ENCODE results near the gene GALNT18. TPM values are rescaled to one million over a fixed set of nuclear protein-coding genes. Genes with fewer than 3 reads are reported as not detected.

Gene GALNT18
- polyA plus RNA-seq, 4 donors, result 22.2 to 35.0 (median 29.4) TPM

GRCh38 chr11:11570823-11571222, 51.0 kb downstream of the GALNT18 start:
- DNase-seq (ENCODE audit: low read depth in 4 of 4, low spot score in 2 of 4), result no peak

DNA sequence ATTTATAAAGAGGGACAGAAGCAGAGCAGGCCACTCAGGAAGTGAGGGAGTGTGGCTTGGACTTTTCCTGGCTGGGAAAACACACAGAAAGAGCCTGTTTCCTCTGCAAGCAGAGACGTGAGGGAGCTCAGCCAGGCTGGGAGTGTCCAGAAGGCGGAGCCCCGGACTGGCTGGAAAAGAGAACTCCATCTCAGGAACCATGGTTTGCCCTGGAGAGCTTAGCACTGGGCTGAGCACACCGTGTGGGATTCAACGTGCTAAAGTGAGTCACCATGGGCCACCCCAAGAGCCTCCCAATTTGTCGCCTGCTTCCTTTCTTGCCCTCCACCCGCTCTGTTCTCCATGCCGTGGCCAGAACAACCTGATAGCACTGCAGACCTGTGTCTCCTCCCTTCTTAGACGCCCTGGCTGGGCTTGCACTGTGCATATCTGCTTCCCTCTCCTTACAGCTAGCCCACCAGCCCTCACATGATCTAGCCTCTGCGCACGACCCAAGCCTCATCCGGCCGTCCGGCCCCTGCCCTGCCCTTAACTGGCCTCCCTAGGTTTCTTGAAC, 51.8 kb downstream of the GALNT18 start:
- no peak for DNase-seq (ENCODE audit: low read depth in 4 of 4, low spot score in 2 of 4)

GRCh38 chr11:11568651-11569229, 53.1 kb downstream of the GALNT18 start:
- no peak for DNase-seq (ENCODE audit: low read depth in 4 of 4, low spot score in 2 of 4)

GRCh38 chr11:11567936-11568650, 53.7 kb downstream of the GALNT18 start:
- DNase-seq (ENCODE audit: low read depth in 4 of 4, low spot score in 2 of 4), result no peak

DNA sequence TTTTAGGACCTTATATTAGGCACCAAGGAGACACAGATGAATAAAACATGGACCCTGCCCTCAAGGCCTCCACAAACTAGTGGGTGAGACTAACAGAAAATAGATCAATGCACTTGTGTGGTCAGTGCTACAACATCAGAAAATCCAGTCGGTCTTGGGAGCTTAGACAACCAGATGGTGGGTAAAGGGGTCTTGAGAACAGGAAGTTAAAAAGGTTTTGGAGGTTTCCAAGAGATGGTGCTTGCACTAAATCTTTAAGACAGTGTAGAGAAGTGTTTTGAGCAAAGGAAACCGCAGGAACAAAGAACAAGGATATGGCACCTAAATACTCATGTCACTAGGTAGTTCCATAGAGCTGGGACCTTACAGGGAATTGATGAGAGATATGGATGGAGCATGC, 56.2 kb downstream of the GALNT18 start:
- no peak for DNase-seq (ENCODE audit: low read depth in 4 of 4, low spot score in 2 of 4)

GRCh38 chr11:11563200-11563975, 58.4 kb downstream of the GALNT18 start:
- DNase-seq (ENCODE audit: low read depth in 4 of 4, low spot score in 2 of 4), result no peak

GRCh38 chr11:11561991-11562390, 59.8 kb downstream of the GALNT18 start:
- DNase-seq (ENCODE audit: low read depth in 4 of 4, low spot score in 2 of 4), result no peak

GRCh38 chr11:11558826-11559225, 63.0 kb downstream of the GALNT18 start:
- no peak for DNase-seq (ENCODE audit: low read depth in 4 of 4, low spot score in 2 of 4)

DNA sequence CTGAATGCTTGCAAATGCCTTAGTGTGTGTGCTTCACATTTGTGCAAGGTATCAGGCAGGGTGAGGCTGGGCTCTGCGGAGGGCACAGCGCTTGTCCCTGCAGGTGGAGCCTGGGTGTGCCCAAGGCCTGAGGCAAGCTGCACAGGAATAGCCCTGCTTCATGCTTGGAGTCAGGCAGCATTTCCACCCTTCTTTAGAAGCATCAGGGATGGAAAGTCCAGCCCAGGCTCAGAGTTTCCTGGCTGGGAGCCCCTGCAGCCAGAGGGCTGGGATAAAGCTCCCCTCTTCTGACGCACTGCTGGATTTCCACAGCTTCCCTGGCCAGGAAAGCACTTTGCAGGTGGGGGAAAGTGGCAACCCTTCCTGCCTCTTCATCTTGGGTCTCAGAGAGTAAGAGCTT, 63.4 kb downstream of the GALNT18 start:
- DNase-seq (ENCODE audit: low read depth in 4 of 4, low spot score in 2 of 4), result no peak

DNA sequence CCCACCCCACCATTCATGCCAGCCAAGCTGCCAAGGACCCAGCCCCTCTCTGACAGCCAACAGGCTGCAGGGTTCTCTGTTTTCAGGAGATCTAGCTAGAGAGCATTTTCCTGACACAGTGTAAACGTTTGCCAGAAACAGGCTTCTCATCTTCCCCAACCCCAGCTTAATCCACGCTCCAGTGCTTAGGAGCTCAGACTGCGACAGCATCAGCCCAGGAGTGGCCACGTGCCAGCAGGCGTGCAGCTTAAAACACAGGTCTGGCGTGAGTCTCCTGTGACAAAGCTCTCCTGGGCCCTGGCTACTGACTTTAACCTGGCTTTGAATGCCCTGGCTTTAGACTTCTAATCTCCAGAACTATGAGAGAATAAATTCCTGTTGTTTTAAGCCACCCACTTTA, 66.6 kb downstream of the GALNT18 start:
- peak in 2 of 4 donors; percentile 39 to 72 for DNase-seq (ENCODE audit: low read depth in 4 of 4, low spot score in 2 of 4)

DNA sequence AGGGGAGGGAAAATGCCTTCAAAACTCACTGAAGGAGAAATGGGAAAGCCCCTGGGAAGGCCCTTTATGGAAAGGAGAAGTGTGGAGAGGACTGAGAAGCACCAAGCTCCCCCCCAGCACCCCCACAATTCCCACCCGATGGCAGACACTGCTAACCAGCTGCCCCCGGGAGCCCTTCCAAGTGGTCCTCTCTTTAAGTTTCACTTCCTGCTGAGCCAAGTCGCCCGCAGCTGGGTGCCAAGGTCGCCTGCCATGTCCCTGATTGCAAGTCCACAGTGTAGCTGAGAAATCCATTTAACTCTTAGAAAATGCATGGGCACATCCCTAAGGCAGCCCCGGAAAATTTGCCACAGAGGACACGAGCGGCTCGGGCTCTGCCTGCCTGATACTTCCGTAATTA, 68.2 kb downstream of the GALNT18 start:
- no peak for DNase-seq (ENCODE audit: low read depth in 4 of 4, low spot score in 2 of 4)

- no peak for DNase-seq (ENCODE audit: low read depth in 4 of 4, low spot score in 2 of 4)
Measured at GRCh38 chr11:11552529-11553087, 69.2 kb downstream of the GALNT18 start.

- no peak for DNase-seq (ENCODE audit: low read depth in 4 of 4, low spot score in 2 of 4)
Measured at GRCh38 chr11:11550534-11550933, 71.3 kb downstream of the GALNT18 start.

- DNase-seq (ENCODE audit: low read depth in 4 of 4, low spot score in 2 of 4), result no peak
Measured at GRCh38 chr11:11545285-11546275, 76.2 kb downstream of the GALNT18 start.

GRCh38 chr11:11543656-11544055, 78.1 kb downstream of the GALNT18 start:
- no peak for DNase-seq (ENCODE audit: low read depth in 4 of 4, low spot score in 2 of 4)

DNA sequence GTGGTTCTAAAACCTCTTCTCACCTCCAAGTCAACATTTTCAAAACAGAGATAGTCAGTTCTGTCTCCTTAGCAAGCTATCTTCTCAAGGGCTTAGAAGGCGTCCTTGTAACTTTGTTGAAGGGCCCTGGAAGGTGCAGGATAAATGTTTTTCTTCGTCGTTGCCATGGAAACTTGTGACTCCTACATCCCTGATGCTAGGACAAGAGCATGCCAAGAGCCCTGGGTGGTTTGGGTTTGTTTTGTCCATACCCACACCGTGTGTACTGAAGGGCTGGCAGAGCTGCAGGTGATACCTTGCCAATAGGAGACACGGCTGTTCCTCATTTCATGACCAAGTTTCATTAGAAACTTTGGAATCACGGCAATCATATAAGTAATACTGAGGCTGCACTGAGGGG, 81.6 kb downstream of the GALNT18 start:
- no peak for DNase-seq (ENCODE audit: low read depth in 4 of 4, low spot score in 2 of 4)

DNA sequence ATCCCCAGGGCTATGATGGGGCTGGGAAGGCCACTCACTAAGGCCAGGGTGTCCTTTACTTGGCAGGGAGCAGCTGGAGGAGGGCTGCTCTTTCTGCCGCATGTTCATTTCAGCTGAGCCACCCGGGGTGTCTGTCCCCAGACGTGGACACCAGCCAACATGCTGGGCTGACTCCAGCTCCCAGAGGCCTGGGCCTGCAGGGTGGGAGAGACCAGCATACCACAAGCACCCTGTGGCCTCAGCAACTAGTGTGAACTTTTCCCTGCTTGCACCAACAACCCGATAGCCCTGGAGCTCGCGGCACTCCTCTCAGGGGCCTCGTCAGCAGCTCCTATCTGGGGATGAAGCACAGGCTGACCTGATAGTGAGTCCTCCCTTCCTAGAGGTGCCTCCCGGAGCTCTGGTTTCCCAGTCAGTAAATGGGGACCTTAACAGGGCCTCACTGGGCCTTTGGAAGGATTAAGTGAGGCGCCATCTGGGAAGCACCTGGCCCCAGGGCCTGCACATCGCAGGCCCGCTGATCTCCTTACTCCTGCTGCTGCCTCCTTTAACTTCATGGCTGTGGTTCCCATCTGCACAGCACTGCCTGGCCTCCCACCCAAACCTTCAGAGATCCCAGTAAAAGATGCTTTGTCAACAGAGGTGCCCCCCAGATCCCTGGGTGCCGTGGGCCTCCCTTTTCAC, 83.4 kb downstream of the GALNT18 start:
- DNase-seq (ENCODE audit: low read depth in 4 of 4, low spot score in 2 of 4), result no peak

GRCh38 chr11:11537871-11538270, 83.9 kb downstream of the GALNT18 start:
- no peak for DNase-seq (ENCODE audit: low read depth in 4 of 4, low spot score in 2 of 4)

DNA sequence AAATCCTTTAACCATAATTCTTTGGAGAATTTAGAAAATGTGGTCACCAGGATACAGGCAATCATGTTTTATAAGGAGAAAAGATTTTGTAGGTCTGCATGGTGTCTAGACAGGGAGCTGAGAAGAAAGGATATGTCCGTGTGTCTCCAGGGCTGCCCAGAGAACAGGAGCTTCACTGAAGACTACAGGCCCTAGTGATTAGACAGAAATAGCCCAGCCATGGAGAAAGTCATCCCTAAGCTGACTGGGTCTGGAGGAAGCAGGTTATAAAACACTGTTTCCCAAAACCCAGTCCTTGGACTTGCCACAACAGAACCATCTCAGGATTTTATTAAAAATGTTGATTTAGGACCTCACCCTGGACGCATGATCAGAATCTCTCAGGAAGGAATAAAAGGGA, 84.4 kb downstream of the GALNT18 start:
- DNase-seq (ENCODE audit: low read depth in 4 of 4, low spot score in 2 of 4), result no peak

Measured in left renal cortex interstitium (tissue), 4 donors.